ENCODE results near the gene MARCHF10. TPM values are rescaled to one million over a fixed set of nuclear protein-coding genes. Genes with fewer than 3 reads are reported as not detected.

MARCHF10 gene
- total and polyA plus RNA-seq, 9 of the 15 experiments (the other 6 are each of a cell fraction or from before 2014, with no cell fraction given): not detected

- Histone ChIP-seq H3K9me1 (ENCODE audit: control insufficient read depth, insufficient read depth, low read length) (no peaks in the 10 kb centered on the region), H3K9ac (ENCODE audit: insufficient read depth in 1 of 2, low read depth in 2 of 2, low read length in 2 of 2) (no peak overlapping the region), H3K9me3 (replicated peaks; ENCODE audit: control insufficient read depth, insufficient read depth, low read depth, low read length) (no peaks in the 10 kb centered on the region), H3K4me2 (ENCODE audit: insufficient read depth, low read length) (no peak overlapping the region), H3K4me3 (no peak overlapping the region), H3K4me1 (replicated peaks in 1 of 2; ENCODE audit: control insufficient read depth in 2 of 2, insufficient read depth in 2 of 2, low read length in 2 of 2) (no peaks in the 10 kb centered on the region; a peak in 1 of 5 replicates), H2AFZ (ENCODE audit: low read depth, low read length) (no peak overlapping the region), H4K20me1 (replicated peaks; ENCODE audit: control insufficient read depth, insufficient read depth, low read length) (0 out of 2 replicates have a peak, but pooled peaks cover 3% of the 10 kb centered on the region), H3K27me3 (ENCODE audit: control insufficient read depth in 2 of 2, insufficient read depth in 2 of 2, low read length in 2 of 2) (peaks cover 68 to 78% of the 10 kb centered on the region in 2 experiments), H3K36me3 (ENCODE audit: control insufficient read depth, insufficient read depth, low read length) (no peaks in the 10 kb centered on the region), H3K27ac (ENCODE audit: extremely low read depth, low read depth, low read length) (no peak overlapping the region), H3K79me2 (ENCODE audit: control insufficient read depth, insufficient read depth, low read length) (no peaks in the 10 kb centered on the region)
- ATAC-seq (no peak), DNase-seq (ENCODE audit: extremely low read depth in 1 of 4, low spot score in 3 of 4) (no peak), FAIRE-seq (no peak)
- no TSS peak for BruUV-seq (replicated peaks)
- intact Hi-C loops (cut with micrococcal nuclease): no loop called here
- in situ Hi-C loops (cut with MboI): no loop called here
- TF ChIP-seq ZBTB11 (CRISPR knock-in tag; IDR thresholded peaks at IDR 0.05) (0 out of 6 replicates have a peak, but pooled peaks of 1 of the 3 experiments have one; percentile 24), HOXB6 (CRISPR knock-in tag; IDR thresholded peaks at IDR 0.05; ENCODE audit: borderline replicate concordance) (no peak)
- WGBS (ENCODE audit: insufficient coverage, low coverage, missing lambda C conversion rate): 2% methylated on average over 16 of the region's 17 CpGs
- ChIA-PET CTCF (ENCODE audit: low intra/inter-chr PET ratio) (interaction anchor here (0.6 kb wide), 1 partner anchor 14 kb away, joined by 3 read pairs; no protein-coding TSS in a partner anchor), POLR2A (interaction anchor here (0.7 kb wide), 1 partner anchor 10 kb away, joined by 4 read pairs; no protein-coding TSS in a partner anchor)
Measured at GRCh38 chr17:62749926-62750325, 58.2 kb downstream of the MARCHF10 start.

Measured in K562 (cell line).